GM12875 (cell line): ENCODE results near the gene POLN.
"Not testable (repeated sequence)": the region's sequence is repeated elsewhere in the genome, so short reads cannot be mapped to it uniquely, and the experiment has no call there.

Experiments
- H3K4me3 ChIP-seq: one replicate; pipeline ENCODE4 v1.5.1; 2011; ENCODE audit warnings: low read depth, low read length, control low read depth
- CTCF ChIP-seq: IDR thresholded peaks from 2 replicates; pipeline ENCODE4 v1.5.1; 2011; ENCODE audit warnings: low read depth, mild to moderate bottlenecking, control low read depth, inconsistent platforms, low read length, moderate library complexity, borderline replicate concordance; ENCODE audit not compliant: insufficient read depth

POLN gene

GRCh38 chr4:2165391-2165790 is 76.5 kb downstream of the POLN start:
- no peak overlapping the region for H3K4me3 ChIP-seq
- TF ChIP-seq CTCF: no peak

- no peak overlapping the region for H3K4me3 ChIP-seq
- TF ChIP-seq CTCF: no peak
Observed at GRCh38 chr4:2163311-2163821, 78.6 kb downstream of the POLN start.

DNA sequence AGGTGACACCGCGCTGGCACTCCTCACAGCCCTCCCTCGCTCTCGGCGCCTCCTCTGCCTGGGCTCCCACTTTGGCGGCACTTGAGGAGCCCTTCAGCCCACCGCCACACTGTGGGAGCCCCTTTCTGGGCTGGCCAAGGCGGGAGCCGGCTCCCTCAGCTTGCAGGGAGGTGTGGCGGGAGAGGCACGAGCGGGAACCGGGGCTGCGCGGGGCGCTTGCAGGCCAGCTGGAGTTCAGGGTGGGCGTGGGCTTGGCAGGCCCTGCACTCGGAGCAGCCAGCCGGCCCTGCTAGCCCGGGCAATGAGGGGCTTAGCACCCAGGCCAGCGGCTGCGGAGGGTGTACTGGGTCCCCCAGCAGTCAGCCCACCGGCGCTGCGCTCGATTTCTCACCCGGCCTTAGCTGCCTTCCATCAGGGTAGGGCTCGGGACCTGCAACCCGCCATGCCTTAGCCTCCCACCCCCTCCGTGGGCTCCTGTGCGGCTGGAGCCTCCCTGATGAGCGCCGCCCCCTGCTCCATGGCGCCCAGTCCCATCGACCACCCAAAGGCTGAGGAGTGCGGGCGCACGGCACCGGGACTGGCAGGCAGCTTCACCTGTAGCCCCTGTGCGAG is 80.7 kb downstream of the POLN start:
- not testable (repeated sequence) for H3K4me3 ChIP-seq

DNA sequence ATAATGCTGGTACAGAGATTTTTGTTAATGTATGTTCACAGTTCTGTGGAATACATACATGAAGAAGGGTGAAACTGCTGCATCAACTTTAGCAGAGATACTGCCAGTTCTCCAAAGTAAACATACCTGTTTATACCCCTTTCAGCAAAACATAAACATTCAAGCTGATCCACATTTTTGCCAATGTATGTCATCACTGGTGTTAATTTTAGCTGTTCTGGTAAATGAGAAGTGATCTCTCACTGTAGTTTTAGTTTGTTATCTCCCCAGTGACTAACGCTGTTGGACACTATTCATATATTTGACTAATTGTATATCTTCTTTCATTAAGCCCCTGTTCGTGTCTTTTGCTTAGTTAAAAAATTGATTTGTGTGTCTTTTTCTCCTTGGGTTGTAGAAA is 82.0 kb downstream of the POLN start:
- no peak for TF ChIP-seq CTCF
- H3K4me3 ChIP-seq: no peak overlapping the region

GRCh38 chr4:2155246-2155645 is 86.7 kb downstream of the POLN start:
- no peak overlapping the region for H3K4me3 ChIP-seq
- no peak for TF ChIP-seq CTCF

DNA sequence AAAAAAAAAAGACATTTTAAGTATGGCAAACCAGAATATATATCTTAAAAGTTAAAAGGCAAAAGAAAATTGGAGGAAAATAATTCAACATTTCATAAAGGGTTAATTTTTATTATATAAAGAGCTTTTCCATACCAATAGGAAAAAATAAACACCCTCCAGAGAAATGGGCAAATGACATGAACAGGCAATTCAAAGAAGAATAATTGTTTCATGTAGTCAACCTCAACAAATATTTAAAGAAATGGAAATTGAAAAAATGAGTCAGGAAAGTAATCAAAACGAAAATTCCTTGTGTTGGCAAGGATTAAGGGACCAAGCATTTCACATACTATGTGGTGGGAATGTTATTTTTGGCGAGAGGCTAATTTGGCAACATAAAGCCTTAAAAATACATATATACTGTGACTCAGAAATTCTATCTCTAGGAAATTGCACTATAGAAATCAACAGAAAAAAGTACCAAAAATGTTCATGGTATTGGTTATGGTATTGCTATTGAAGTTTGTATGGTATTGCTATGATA is 87.6 kb downstream of the POLN start:
- TF ChIP-seq CTCF: no peak
- H3K4me3 ChIP-seq: no peak overlapping the region

GRCh38 chr4:2151544-2151943 is 90.4 kb downstream of the POLN start:
- no peak for TF ChIP-seq CTCF
- no peak overlapping the region for H3K4me3 ChIP-seq

GRCh38 chr4:2150076-2150475 is 91.8 kb downstream of the POLN start:
- TF ChIP-seq CTCF: no peak
- no peak overlapping the region for H3K4me3 ChIP-seq
